Gastroesophageal sphincter (tissue), 4 donors: Measurements from ENCODE around the gene MTA1. TPM values are rescaled to one million over a fixed set of nuclear protein-coding genes. Genes with fewer than 3 reads are reported as not detected.

ENCODE experiments used
- ATAC-seq: fragments of 150-250 bp; one replicate; pipeline ENCODE4 v1.9.1; 2016; ENCODE audit warnings: mild to moderate bottlenecking, moderate library complexity
- H3K27ac ChIP-seq, 4 donors: fragments of 200-600 bp; sonication (generic) in 3 of 4; 1 replicate in 3 of 4; 2 replicates in 1 of 4; pipeline ENCODE4 v1.5.1; 2016 to 2019
- H3K27me3 ChIP-seq: fragments of 200-600 bp; sonication (generic); one replicate; pipeline ENCODE4 v1.5.1; 2019
- H3K36me3 ChIP-seq, 2 donors: fragments of 200-600 bp; sonication (generic); one replicate each; pipeline ENCODE4 v1.5.1; 2019; ENCODE audit warnings: control low read depth in 1 of 2
- H3K4me1 ChIP-seq, 3 donors: fragments of 200-600 bp; sonication (generic); 1 replicate in 2 of 3; 2 replicates in 1 of 3; pipeline ENCODE4 v1.5.1; 2016 to 2019; ENCODE audit warnings: control low read depth in 2 of 3
- H3K4me3 ChIP-seq, 2 donors: fragments of 200-600 bp; sonication (generic); one replicate each; pipeline ENCODE4 v1.5.1; 2019; ENCODE audit warnings: mild to moderate bottlenecking in 1 of 2, moderate library complexity in 1 of 2
- H3K9me3 ChIP-seq, 3 donors: fragments of 200-600 bp; sonication (generic); one replicate each; pipeline ENCODE4 v1.5.1; 2017 to 2019; ENCODE audit warnings: control low read depth in 2 of 3
- EP300 ChIP-seq: sonication (generic); formaldehyde crosslinking; IDR thresholded peaks from one replicate; pipeline ENCODE4 v1.6.1; 2017; ENCODE audit warnings: antibody characterized with exemption, mild to moderate bottlenecking
- POLR2A ChIP-seq, 2 donors: fragments of 450-650 bp; IDR thresholded peaks; one replicate each; pipeline ENCODE4 v1.6.1; 2017; ENCODE audit warnings: antibody characterized with exemption in 2 of 2, mild to moderate bottlenecking in 2 of 2, moderate library complexity in 1 of 2
- POLR2AphosphoS5 ChIP-seq: sonication (generic); formaldehyde crosslinking; IDR thresholded peaks from one replicate; pipeline ENCODE4 v1.6.1; 2017; ENCODE audit warnings: antibody characterized with exemption
- WGBS, 2 donors: methylation state at CpG; one replicate each; pipeline ENCODE4 v1.1.5; 2018; ENCODE audit warnings: low coverage in 1 of 2; 5-methylcytosine and 5-hydroxymethylcytosine counted together
- total RNA-seq, 4 donors: library from RNA; depleted of rRNA; stranded (reverse); fragments of >200 nt; gene quantifications; one replicate each; pipeline ENCODE4 v1.1.0, GENCODE V29; 2016
- TF ChIP-seq, protein P1 (sequence below), 4 experiments: fragments of 200-600 bp in 2 of 4; fragments of 450-650 bp in 2 of 4; sonication (generic) in 1 of 4; IDR thresholded peaks; one replicate each; pipeline ENCODE4 v1.5.1; 2017 to 2019; ENCODE audit warnings: antibody characterized with exemption in 4 of 4, mild to moderate bottlenecking in 2 of 4, moderate library complexity in 2 of 4

MTA1 gene
- 10 to 100 TPM; 48.0 to 83.5 (median 58.7) TPM for total RNA-seq

DNA sequence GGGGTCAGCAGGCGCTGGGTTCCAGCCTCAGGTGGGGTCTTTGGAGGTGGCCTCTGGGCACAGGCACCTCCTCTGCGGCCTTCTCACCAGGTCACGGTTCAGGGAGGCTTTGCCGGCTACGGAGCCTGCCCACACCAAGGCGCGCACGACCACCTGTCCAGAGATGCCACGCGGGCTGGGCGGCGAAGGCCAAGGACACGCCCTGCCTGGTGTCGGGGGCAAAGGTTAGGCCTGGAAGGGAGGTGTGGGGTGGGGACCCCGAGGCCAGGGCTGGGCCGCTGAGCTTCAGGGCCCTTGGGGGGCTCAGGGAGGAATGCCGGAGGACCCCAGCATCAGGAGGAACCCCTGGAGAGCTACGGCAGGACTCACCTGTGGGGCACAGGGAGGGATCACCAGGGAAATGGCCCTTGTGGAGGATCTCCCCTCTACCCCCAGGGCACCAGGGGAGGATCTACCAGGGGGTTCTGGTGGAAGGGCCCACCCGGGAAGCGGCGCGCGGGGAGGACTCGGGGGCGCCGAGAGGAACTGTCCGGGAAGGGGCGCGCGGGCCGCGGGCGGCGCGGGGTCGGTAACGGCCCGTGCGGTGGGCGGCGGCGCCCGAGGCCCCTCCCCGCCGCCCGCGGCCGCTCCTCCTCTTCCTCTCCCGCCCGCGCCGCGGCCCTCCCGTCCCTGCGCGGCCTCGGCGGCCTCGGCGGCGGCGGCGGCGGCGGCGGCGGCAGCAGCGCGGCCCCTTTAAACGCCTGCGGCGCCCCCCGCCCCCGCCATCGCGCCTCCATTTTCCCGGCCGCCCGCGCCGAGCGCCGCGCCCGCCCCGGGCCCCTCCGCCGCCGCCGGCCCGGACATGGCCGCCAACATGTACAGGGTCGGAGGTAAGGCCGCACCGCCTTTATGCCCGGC, at the start of gene MTA1:
TSS of gene MTA1 (plus strand) at position 633 of the 897 bp plus-strand sequence. CDS start at position 842, 209 bp downstream.
- Histone ChIP-seq H3K36me3 (no peaks in the 10 kb centered on the region), H3K4me3 (peak within 1 kb of the TSS; percentile 76 to 90), H3K9me3 (no peaks in the 10 kb centered on the region), H3K4me1 (peaks cover 0 to 57% (median 33%) of the 10 kb centered on the region in 3 donors), H3K27ac (peak within 1 kb of the TSS; percentile 37 to 87 (median 81)), H3K27me3 (no peaks in the 10 kb centered on the region)
- TF ChIP-seq EP300 (no peak), POLR2A (IDR thresholded peaks at IDR 0.05) (no peak), POLR2AphosphoS5 (no peak)
- TF ChIP-seq, protein P1, sequence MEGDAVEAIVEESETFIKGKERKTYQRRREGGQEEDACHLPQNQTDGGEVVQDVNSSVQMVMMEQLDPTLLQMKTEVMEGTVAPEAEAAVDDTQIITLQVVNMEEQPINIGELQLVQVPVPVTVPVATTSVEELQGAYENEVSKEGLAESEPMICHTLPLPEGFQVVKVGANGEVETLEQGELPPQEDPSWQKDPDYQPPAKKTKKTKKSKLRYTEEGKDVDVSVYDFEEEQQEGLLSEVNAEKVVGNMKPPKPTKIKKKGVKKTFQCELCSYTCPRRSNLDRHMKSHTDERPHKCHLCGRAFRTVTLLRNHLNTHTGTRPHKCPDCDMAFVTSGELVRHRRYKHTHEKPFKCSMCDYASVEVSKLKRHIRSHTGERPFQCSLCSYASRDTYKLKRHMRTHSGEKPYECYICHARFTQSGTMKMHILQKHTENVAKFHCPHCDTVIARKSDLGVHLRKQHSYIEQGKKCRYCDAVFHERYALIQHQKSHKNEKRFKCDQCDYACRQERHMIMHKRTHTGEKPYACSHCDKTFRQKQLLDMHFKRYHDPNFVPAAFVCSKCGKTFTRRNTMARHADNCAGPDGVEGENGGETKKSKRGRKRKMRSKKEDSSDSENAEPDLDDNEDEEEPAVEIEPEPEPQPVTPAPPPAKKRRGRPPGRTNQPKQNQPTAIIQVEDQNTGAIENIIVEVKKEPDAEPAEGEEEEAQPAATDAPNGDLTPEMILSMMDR (IDR thresholded peaks at IDR 0.05) = no peak
- ATAC-seq = peak; percentile 65
- WGBS, 2 donors = 80% methylated on average over 2 of the region's 96 CpGs; no CpG with 5 or more reads in 1 of the 2 donors

DNA sequence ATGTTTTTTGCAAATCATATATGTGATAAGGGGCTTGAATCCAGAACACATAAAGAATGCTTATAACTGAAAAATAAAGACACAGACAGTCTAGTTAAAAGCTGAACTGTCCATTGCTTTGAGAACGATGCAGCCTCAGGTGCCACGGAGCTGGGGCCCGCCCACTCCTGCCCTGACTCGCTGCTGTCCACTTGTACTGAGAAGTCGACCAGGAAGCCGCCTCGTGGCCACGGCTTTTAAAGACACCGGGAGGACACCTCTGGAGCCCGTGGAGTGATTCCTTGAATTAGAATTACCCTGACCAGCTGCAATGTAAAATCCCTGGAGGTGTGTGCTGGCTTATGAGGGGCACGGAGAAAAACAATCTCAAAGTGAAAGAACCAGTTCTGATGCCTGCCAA, 45.2 kb upstream of the MTA1 start:
- Histone ChIP-seq H3K4me3 (no peak overlapping the region), H3K9me3 (no peaks in the 10 kb centered on the region), H3K27me3 (no peaks in the 10 kb centered on the region), H3K27ac (no peak overlapping the region), H3K4me1 (peaks cover 0 to 7% (median 0%) of the 10 kb centered on the region in 3 donors), H3K36me3 (peaks cover 0 to 26% of the 10 kb centered on the region in 2 donors)
- TF ChIP-seq EP300 (no peak), POLR2AphosphoS5 (no peak), POLR2A (IDR thresholded peaks at IDR 0.05) (no peak)
- TF ChIP-seq, protein P1 (IDR thresholded peaks at IDR 0.05) = no peak
- no peak for ATAC-seq
- 65% methylated on average over 10 of the region's 11 CpGs; no CpG with 5 or more reads in 1 of the 2 donors for WGBS, 2 donors

DNA sequence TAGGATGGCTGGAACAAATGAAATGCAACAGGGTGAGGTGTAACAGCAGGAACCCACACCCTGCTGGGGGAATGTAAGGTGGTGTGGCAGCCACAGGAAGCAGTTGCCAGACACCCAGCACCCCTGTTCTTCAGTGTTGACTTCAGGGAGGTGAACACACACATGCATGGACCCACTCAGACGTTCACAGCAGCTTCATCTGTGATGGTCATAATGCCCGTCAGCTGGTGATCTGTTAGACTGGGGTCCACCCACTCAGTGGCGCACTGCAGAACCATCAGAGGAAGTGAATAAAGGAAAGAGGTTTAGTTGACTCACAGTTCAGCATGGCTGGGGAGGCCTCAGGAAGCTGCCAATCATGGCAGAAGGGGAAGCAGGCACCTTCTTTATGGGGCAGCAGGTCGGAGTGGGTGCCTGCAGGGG, 44.0 kb upstream of the MTA1 start:
- Histone ChIP-seq H3K27ac (no peak overlapping the region), H3K36me3 (peaks cover 0 to 32% of the 10 kb centered on the region in 2 donors), H3K9me3 (no peaks in the 10 kb centered on the region), H3K4me3 (no peak overlapping the region), H3K27me3 (no peaks in the 10 kb centered on the region), H3K4me1 (peaks cover 0 to 6% (median 0%) of the 10 kb centered on the region in 3 donors)
- no peak for ATAC-seq
- WGBS, 2 donors = 67 to 75% methylated on average over 1 to 4 of the region's 4 CpGs
- TF ChIP-seq POLR2A (IDR thresholded peaks at IDR 0.05) (no peak), POLR2AphosphoS5 (no peak), EP300 (no peak)
- TF ChIP-seq, protein P1 (IDR thresholded peaks at IDR 0.05) = no peak

DNA sequence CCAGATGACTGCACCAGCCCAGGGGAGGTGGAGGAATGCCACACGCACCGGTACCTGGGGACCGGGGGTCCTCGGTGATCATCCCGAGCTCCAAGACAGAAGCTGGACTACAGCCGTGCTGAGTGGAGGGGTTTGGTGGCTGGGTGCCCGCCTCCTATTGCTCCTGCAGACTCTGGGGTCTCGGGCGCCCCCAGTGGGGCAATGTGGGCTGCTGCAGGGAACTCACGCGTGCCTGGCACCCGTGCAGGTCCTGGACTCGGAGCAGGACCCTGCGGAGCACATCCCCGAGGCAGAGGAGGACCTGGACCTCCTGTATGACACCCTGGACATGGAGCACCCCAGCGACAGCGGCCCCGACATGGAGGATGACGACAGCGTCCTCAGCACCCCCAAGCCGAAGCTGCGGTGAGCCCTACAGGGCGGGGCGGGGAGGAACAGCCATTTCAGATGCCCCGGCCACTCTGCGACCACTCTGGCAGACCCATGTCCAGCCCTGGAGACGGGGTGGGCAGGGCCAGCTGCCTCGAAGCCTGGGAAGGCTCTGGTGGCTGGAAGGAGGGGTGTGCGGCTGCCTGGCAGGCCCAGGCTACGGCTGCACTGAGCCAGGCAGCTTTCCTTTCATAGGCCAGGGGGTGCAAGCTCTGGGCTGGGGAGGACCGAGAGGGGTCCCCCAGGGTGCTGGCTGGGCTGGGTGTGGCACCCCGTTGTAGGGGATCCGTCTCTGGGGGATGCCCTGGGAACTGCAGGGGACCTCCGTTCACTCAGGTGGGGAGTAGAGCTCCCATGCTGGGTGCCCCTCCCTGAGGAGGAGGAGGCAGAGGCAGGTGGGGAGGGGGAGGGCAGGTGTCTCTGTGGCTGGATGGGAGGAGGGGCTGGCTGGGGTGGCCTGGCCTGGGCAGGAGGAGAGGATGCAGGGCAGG, 42.8 kb upstream of the MTA1 start:
- Histone ChIP-seq H3K9me3 (no peaks in the 10 kb centered on the region), H3K27me3 (no peaks in the 10 kb centered on the region), H3K4me3 (no peak overlapping the region), H3K4me1 (no peaks in the 10 kb centered on the region), H3K36me3 (peaks cover 0 to 38% of the 10 kb centered on the region in 2 donors), H3K27ac (no peak overlapping the region)
- TF ChIP-seq, protein P1 (IDR thresholded peaks at IDR 0.05) = no peak
- no peak for TF ChIP-seq POLR2AphosphoS5
- no peak for TF ChIP-seq EP300
- no peak for TF ChIP-seq POLR2A (IDR thresholded peaks at IDR 0.05)
- 100% methylated on average over 1 of the region's 34 CpGs; no CpG with 5 or more reads in 1 of the 2 donors for WGBS, 2 donors
- ATAC-seq = no peak
